Activated naive CD8-positive, alpha-beta T cell treated with anti-CD3 and anti-CD28 coated beads for 36 hours (primary cell): Measurements from ENCODE around the gene LTB4R. TPM values are rescaled to one million over a fixed set of nuclear protein-coding genes. Genes with fewer than 3 reads are reported as not detected.

ENCODE experiments used
- DNase-seq: peaks from one replicate; pipeline ENCODE4 v3.0.0; 2021
- H3K27ac Mint-ChIP-seq: one replicate; pipeline ENCODE4 v1.8.0; 2022; ENCODE audit warnings: mild to moderate bottlenecking, moderate library complexity, mixed read lengths
- H3K27me3 Mint-ChIP-seq: one replicate; pipeline ENCODE4 v1.8.0; 2022; ENCODE audit warnings: mild to moderate bottlenecking, mixed read lengths
- H3K36me3 Mint-ChIP-seq: one replicate; pipeline ENCODE4 v1.8.0; 2021; ENCODE audit warnings: mild to moderate bottlenecking, mixed read lengths
- H3K4me1 Mint-ChIP-seq: one replicate; pipeline ENCODE4 v1.8.0; 2021; ENCODE audit warnings: mixed read lengths
- H3K4me3 Mint-ChIP-seq: one replicate; pipeline ENCODE4 v1.8.0; 2022; ENCODE audit warnings: mild to moderate bottlenecking, moderate library complexity, mixed read lengths
- H3K9me3 Mint-ChIP-seq: one replicate; pipeline ENCODE4 v1.8.0; 2022; ENCODE audit warnings: mixed read lengths
- total RNA-seq, 2 experiments: library from RNA; stranded (reverse); gene quantifications; one replicate each; pipeline ENCODE4 v1.2.3, GENCODE V29; 2021

LTB4R gene
- total RNA-seq, 2 experiments from 2014 or later: 9.3 to 10.3 TPM

- Mint-ChIP-seq H3K36me3 (peaks cover 8% of the 10 kb centered on the region), H3K9me3 (no peaks in the 10 kb centered on the region), H3K27ac (peak overlapping the region; percentile 97), H3K4me3 (peak overlapping the region; percentile 87), H3K4me1 (peaks cover 42% of the 10 kb centered on the region), H3K27me3 (no peaks in the 10 kb centered on the region)
- DNase-seq: no peak
Observed at GRCh38 chr14:24271834-24272263, 39.5 kb upstream of the LTB4R start.

GRCh38 chr14:24272467-24272866, 38.8 kb upstream of the LTB4R start:
- no peaks in the 10 kb centered on the region for H3K9me3 Mint-ChIP-seq
- peaks cover 47% of the 10 kb centered on the region for H3K4me1 Mint-ChIP-seq
- peak overlapping the region; percentile 87 for H3K4me3 Mint-ChIP-seq
- DNase-seq: no peak
- H3K36me3 Mint-ChIP-seq: peaks cover 12% of the 10 kb centered on the region
- no peaks in the 10 kb centered on the region for H3K27me3 Mint-ChIP-seq
- H3K27ac Mint-ChIP-seq: peak overlapping the region; percentile 97

GRCh38 chr14:24273422-24273998, 37.8 kb upstream of the LTB4R start:
- DNase-seq: no peak
- Mint-ChIP-seq H3K27ac (peak overlapping the region; percentile 97), H3K4me3 (peak overlapping the region; percentile 29), H3K27me3 (no peaks in the 10 kb centered on the region), H3K36me3 (peaks cover 16% of the 10 kb centered on the region), H3K9me3 (peaks cover 4% of the 10 kb centered on the region), H3K4me1 (peaks cover 56% of the 10 kb centered on the region)

DNA sequence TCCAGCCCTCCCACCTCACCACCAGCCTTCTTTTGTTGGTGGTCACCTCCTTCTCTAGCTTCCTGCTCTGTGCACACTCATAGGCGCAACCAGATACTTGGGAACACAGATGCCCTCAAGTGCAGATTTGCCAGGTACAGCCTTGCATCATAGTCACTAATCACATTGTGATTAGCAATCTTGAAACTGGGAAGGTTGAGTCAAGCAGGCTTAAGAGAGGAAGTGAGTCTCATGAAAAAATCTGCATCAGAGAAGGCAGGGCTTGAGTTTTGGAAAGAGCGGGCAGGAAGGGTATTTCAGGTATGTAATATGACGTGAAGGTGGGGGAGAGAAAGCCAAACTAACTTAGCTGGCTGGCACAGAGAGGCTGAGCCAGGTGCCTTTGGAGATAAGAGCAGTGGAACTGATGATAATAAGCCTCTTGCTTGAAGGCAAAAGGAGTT, 37.2 kb upstream of the LTB4R start:
- H3K27me3 Mint-ChIP-seq: no peaks in the 10 kb centered on the region
- H3K27ac Mint-ChIP-seq: peak overlapping the region; percentile 97
- peak; percentile 55 for DNase-seq
- peaks cover 20% of the 10 kb centered on the region for H3K36me3 Mint-ChIP-seq
- peaks cover 62% of the 10 kb centered on the region for H3K4me1 Mint-ChIP-seq
- H3K9me3 Mint-ChIP-seq: peaks cover 7% of the 10 kb centered on the region
- peak overlapping the region; percentile 29 for H3K4me3 Mint-ChIP-seq

- DNase-seq: no peak
- Mint-ChIP-seq H3K4me1 (peaks cover 64% of the 10 kb centered on the region), H3K27me3 (no peaks in the 10 kb centered on the region), H3K27ac (no peak overlapping the region), H3K9me3 (peaks cover 7% of the 10 kb centered on the region), H3K4me3 (no peak overlapping the region), H3K36me3 (peaks cover 20% of the 10 kb centered on the region)
Observed at GRCh38 chr14:24277071-24277470, 34.2 kb upstream of the LTB4R start.

DNA sequence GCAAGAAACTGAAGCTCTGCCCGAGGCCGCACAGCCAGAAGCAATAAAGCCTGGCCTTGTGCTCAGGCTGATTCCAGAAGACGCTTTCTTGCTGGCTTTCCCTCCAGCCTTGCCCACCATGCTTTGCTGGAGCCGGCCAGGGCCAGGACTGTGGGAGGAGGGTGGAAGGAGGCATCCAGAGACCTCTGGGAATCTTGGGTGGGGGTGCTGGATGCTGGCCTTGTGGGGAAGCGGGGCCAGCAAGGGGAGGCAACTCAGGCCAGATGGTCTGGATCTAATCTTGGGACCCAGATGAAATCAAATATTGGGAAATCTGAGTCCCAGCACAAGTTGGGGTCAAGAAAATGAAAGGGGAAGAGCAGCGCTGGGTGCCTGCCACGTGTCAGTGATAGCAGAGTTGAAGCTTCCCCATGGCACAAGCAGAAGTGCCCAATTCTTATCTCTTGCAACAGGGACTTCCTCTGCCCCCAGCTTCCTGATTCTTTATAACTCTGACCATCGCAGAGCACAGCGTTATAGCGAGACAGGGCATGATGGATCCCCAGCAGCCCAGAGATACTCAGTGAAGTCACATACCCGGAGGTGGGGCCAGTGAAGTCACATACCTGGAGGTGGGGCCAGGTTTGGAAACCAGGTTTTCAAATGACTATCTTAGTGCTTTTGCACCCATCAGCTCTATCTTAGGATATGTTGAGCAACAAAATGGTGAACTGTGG, 33.5 kb upstream of the LTB4R start:
- Mint-ChIP-seq H3K4me1 (peaks cover 57% of the 10 kb centered on the region), H3K36me3 (peaks cover 15% of the 10 kb centered on the region), H3K27ac (peak overlapping the region; percentile 66), H3K4me3 (no peak overlapping the region), H3K9me3 (peaks cover 7% of the 10 kb centered on the region), H3K27me3 (no peaks in the 10 kb centered on the region)
- DNase-seq: no peak

GRCh38 chr14:24278424-24278823, 32.9 kb upstream of the LTB4R start:
- Mint-ChIP-seq H3K4me1 (peaks cover 50% of the 10 kb centered on the region), H3K27me3 (no peaks in the 10 kb centered on the region), H3K4me3 (no peak overlapping the region), H3K36me3 (peaks cover 15% of the 10 kb centered on the region), H3K9me3 (peaks cover 7% of the 10 kb centered on the region), H3K27ac (peak overlapping the region; percentile 66)
- no peak for DNase-seq

DNA sequence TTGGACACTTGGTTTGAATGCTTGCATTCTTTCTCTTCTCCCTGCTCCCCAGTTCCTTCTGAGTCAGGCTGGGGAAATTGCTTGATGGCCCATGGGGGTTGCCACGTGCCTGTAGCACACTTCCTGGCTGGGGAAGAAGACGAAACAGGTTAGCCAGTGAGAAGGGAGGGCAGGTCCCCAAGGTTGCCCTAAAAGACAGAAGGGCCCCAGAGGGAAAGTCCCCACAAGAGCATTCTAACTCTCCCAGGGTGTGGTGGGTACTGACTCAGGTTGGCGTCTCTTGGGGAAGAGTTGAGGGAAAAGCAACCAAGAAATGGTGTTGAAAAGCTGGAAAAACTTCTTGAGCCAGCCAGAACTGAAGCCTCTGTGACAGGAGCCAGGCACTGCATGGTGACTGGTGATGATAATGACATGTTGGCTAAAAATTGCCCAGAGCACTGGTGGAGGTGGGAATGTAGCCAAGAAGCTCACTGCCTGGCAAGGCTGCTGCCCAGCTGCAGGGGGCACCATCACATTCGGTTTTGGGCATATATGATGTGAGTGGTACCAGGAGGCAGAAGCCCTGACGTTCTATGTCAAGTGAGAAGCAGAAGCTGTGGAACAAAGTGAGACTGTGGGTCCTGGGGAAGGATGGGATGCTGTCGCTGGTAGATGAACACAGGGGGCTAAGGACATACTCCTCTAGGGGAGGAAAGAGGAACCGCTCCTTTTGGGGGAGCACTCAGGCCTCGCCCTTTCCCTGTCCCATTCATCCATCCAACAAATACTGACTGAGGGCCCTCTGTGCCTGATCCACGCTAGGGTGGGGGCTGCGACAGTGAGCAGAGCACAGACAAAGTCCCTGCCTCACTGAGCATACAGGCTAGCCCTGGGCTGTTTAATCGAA, 31.8 kb upstream of the LTB4R start:
- Mint-ChIP-seq H3K27ac (peak overlapping the region; percentile 66), H3K4me3 (no peak overlapping the region), H3K9me3 (peaks cover 7% of the 10 kb centered on the region), H3K27me3 (no peaks in the 10 kb centered on the region), H3K36me3 (peaks cover 12% of the 10 kb centered on the region), H3K4me1 (peaks cover 39% of the 10 kb centered on the region)
- DNase-seq: peak; percentile 57

GRCh38 chr14:24280797-24281460, 30.4 kb upstream of the LTB4R start:
- Mint-ChIP-seq H3K4me1 (peaks cover 40% of the 10 kb centered on the region), H3K36me3 (peaks cover 12% of the 10 kb centered on the region), H3K4me3 (no peak overlapping the region), H3K27me3 (no peaks in the 10 kb centered on the region), H3K27ac (no peak overlapping the region), H3K9me3 (peaks cover 7% of the 10 kb centered on the region)
- no peak for DNase-seq

- Mint-ChIP-seq H3K36me3 (peaks cover 12% of the 10 kb centered on the region), H3K4me3 (no peak overlapping the region), H3K27me3 (no peaks in the 10 kb centered on the region), H3K4me1 (peaks cover 40% of the 10 kb centered on the region), H3K27ac (no peak overlapping the region), H3K9me3 (peaks cover 7% of the 10 kb centered on the region)
- no peak for DNase-seq
Observed at GRCh38 chr14:24281636-24282035, 29.7 kb upstream of the LTB4R start.

DNA sequence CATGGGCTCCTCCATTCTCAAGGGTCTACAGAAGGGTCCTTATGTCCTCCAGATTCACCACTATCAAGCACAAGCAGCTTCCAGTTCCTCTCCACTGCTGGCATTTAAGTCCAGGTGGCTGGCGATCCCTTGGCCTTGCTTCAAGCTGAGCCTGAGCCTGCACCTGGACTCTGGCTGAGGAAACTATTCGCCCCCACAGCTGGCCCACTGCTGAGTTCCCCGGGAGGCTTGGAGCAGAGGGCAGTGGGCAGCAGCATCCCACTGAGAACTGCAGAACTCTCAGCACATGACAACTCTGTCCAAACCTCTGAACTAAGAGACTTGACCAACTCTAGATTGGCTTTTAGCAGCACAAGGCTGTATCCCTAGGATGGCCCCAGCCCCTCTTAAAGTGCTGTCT, 28.6 kb upstream of the LTB4R start:
- Mint-ChIP-seq H3K9me3 (peaks cover 7% of the 10 kb centered on the region), H3K36me3 (peaks cover 11% of the 10 kb centered on the region), H3K4me3 (no peak overlapping the region), H3K27ac (no peak overlapping the region), H3K27me3 (no peaks in the 10 kb centered on the region), H3K4me1 (peaks cover 37% of the 10 kb centered on the region)
- no peak for DNase-seq

DNA sequence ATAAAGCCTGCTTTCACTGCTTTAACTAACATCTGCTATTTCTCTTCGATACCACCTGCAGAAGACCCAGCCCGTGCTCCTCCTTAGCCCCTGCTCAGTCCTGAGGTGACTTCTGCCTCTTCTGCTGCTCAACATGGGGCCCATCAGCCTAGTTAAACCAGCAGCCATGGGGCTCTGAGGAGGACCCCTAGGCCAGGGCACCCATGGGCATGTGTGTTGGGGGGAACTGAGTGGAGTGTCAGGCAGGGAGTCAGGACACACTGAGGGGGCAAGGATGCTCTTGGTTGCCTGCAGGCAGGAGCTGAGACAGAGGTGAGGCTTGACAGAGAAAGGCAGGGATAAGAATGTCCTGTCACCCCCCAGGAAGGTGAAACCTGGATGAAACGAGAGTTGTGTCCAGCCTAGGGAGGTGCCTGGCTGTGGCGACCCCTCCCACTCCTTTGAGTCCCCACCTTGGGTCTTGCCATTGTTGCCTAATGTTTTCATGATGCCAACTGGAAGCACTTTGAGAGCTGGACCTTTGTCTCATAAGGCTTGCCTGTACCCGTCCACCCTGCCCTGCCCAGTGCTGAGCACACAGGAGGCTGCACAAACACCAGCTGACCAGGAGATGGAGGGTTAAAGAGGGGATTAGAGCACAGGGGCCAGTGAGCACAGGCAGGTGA, 27.4 kb upstream of the LTB4R start:
- Mint-ChIP-seq H3K9me3 (no peaks in the 10 kb centered on the region), H3K27ac (no peak overlapping the region)

GRCh38 chr14:24284501-24285035, 26.7 kb upstream of the LTB4R start:
- no peaks in the 10 kb centered on the region for H3K9me3 Mint-ChIP-seq
- H3K4me1 Mint-ChIP-seq: peaks cover 29% of the 10 kb centered on the region
- H3K4me3 Mint-ChIP-seq: no peak overlapping the region
- DNase-seq: no peak
- H3K27ac Mint-ChIP-seq: no peak overlapping the region
- H3K36me3 Mint-ChIP-seq: peaks cover 8% of the 10 kb centered on the region
- no peaks in the 10 kb centered on the region for H3K27me3 Mint-ChIP-seq

More for the DNA sequence above, 27.4 kb upstream of the LTB4R start:
- Mint-ChIP-seq H3K27me3 (no peaks in the 10 kb centered on the region), H3K4me1 (peaks cover 30% of the 10 kb centered on the region), H3K36me3 (peaks cover 8% of the 10 kb centered on the region), H3K4me3 (no peak overlapping the region)
- no peak for DNase-seq

DNA sequence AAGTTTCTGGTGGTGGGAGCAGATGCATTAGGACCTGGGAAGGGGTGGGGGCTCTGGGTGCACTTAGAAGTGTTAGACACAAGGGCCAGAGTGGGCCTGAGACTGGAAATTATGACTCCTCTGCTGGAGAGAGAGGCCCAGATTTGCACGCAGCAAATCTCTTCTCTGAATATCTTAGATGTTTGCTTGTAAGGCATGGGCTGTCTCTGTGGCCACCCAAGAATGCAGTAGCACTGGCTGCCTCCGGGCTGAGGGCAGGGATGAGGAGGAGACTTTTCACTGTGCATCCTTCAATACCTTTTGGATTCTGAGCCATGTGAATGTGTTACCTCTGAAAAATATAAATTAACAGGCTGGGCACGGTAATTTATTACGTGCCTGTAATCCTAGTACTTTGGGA, 26.0 kb upstream of the LTB4R start:
- Mint-ChIP-seq H3K27ac (no peak overlapping the region), H3K4me1 (peaks cover 28% of the 10 kb centered on the region), H3K27me3 (no peaks in the 10 kb centered on the region), H3K4me3 (no peak overlapping the region), H3K36me3 (peaks cover 11% of the 10 kb centered on the region), H3K9me3 (no peaks in the 10 kb centered on the region)
- no peak for DNase-seq
